NCI-H526 treated with DMSO at 0.1 percent for 48 hours (cell line): ENCODE measurements around the gene PRDM12.

ENCODE experiments used
- DNase-seq: peaks from one replicate; lab custom pipeline; 2025; lab: John Stamatoyannopoulos, UW

Gene PRDM12

GRCh38 chr9:130692321-130692720, 27.9 kb downstream of the PRDM12 start:
- DNase-seq = no peak

GRCh38 chr9:130693101-130693425, 28.7 kb downstream of the PRDM12 start:
- no peak for DNase-seq

GRCh38 chr9:130693426-130694191, 29.2 kb downstream of the PRDM12 start, which contains the start of gene EXOSC2:
Gene EXOSC2 (plus strand): TSS chr9:130693780. CDS start chr9:130693792, 12 bp downstream.
- DNase-seq = peak; percentile 73

GRCh38 chr9:130694205-130694604, 29.8 kb downstream of the PRDM12 start:
- no peak for DNase-seq

- no peak for DNase-seq
These were observed 31.8 kb downstream of the PRDM12 start for GRCh38 chr9:130696139-130696650.

GRCh38 chr9:130696996-130697395, 32.6 kb downstream of the PRDM12 start:
- no peak for DNase-seq

- DNase-seq = no peak
These were observed 34.1 kb downstream of the PRDM12 start for GRCh38 chr9:130698514-130698913.

- DNase-seq = no peak
These were observed 34.7 kb downstream of the PRDM12 start for GRCh38 chr9:130699047-130699446.

GRCh38 chr9:130701059-130702022, 36.9 kb downstream of the PRDM12 start:
- DNase-seq = peak; percentile 5

- no peak for DNase-seq
These were observed 39.1 kb downstream of the PRDM12 start for GRCh38 chr9:130703501-130703900.

- peak; percentile 3 for DNase-seq
These were observed 43.0 kb downstream of the PRDM12 start for GRCh38 chr9:130707225-130707976.

GRCh38 chr9:130710822-130711352, 46.5 kb downstream of the PRDM12 start:
- no peak for DNase-seq

GRCh38 chr9:130711469-130711868, 47.1 kb downstream of the PRDM12 start:
- no peak for DNase-seq

GRCh38 chr9:130712564-130713285, 48.3 kb downstream of the PRDM12 start:
- DNase-seq = peak; percentile 85

GRCh38 chr9:130713286-130713960, 49.0 kb downstream of the PRDM12 start:
- no peak for DNase-seq

- no peak for DNase-seq
These were observed 50.3 kb downstream of the PRDM12 start for GRCh38 chr9:130714586-130715110.

- no peak for DNase-seq
These were observed 50.9 kb downstream of the PRDM12 start for GRCh38 chr9:130715270-130715669.

GRCh38 chr9:130718562-130718961, 54.2 kb downstream of the PRDM12 start:
- no peak for DNase-seq

- no peak for DNase-seq
These were observed 56.4 kb downstream of the PRDM12 start for GRCh38 chr9:130720762-130721161.

- no peak for DNase-seq
These were observed 64.3 kb downstream of the PRDM12 start for GRCh38 chr9:130728721-130729120.
